HepG2 (cell line): Measurements from ENCODE around the gene CDKL2. TPM values are rescaled to one million over a fixed set of nuclear protein-coding genes. Genes with fewer than 3 reads are reported as not detected.

Experiments used
- AKNA ChIP-seq: sonication (generic); formaldehyde crosslinking; IDR thresholded peaks from 2 replicates; pipeline ENCODE4 v1.4.0; 2020; ENCODE audit warnings: missing genetic modification reagents, borderline replicate concordance
- ATM ChIP-seq: fragments of 450-650 bp; IDR thresholded peaks from 2 replicates; pipeline ENCODE4 v1.7.1; 2017; ENCODE audit warnings: mild to moderate bottlenecking, borderline replicate concordance
- BORCS8-MEF2B ChIP-seq: sonication (generic); formaldehyde crosslinking; IDR thresholded peaks from 2 replicates; pipeline ENCODE4 v1.8.0; 2022; ENCODE audit warnings: mild to moderate bottlenecking, missing genetic modification reagents
- MXD4 ChIP-seq: IDR thresholded peaks from 2 replicates; pipeline ENCODE4 v1.6.1; 2016; ENCODE audit warnings: mild to moderate bottlenecking, missing biosample characterization, missing genetic modification reagents
- NAIF1 ChIP-seq: sonication (generic); formaldehyde crosslinking; IDR thresholded peaks from 2 replicates; pipeline ENCODE4 v1.5.0; 2020; ENCODE audit warnings: mild to moderate bottlenecking, missing genetic modification reagents, borderline replicate concordance
- TAF15 ChIP-seq: fragments of 200-400 bp; formaldehyde crosslinking; IDR thresholded peaks from one replicate; pipeline ENCODE4 v1.6.1; 2018; ENCODE audit warnings: mild to moderate bottlenecking, low read depth, low read length; ENCODE audit not compliant: poor library complexity, severe bottlenecking
- ZFP91 ChIP-seq: sonication (generic); formaldehyde crosslinking; IDR thresholded peaks from 2 replicates; pipeline ENCODE4 v1.9.0; 2022; ENCODE audit warnings: missing genetic modification reagents, mild to moderate bottlenecking, borderline replicate concordance
- ZNF598 ChIP-seq: sonication (generic); formaldehyde crosslinking; IDR thresholded peaks from 2 replicates; pipeline ENCODE4 v1.5.1; 2020; ENCODE audit warnings: mild to moderate bottlenecking, missing genetic modification reagents, borderline replicate concordance
- ZNF879 ChIP-seq: sonication (generic); formaldehyde crosslinking; IDR thresholded peaks from 2 replicates; pipeline ENCODE4 v1.8.1; 2023; ENCODE audit warnings: missing genetic modification reagents
- polyA plus RNA-seq, 8 experiments: library from polyadenylated mRNA; depleted of rRNA in 3 of 8; stranded (reverse) in 7 of 8; unstranded in 1 of 8; fragments of >200 nt; fragmentation: Illumina TruSeq in 4 of 8; extraction: Trizol in 4 of 8; gene quantifications; 2 replicates each; pipeline versions ENCODE4 v1.2.1 to v1.2.3, GENCODE V29; 2011 to 2016; ENCODE audit warnings: low read depth in 4 of 8, missing spikeins in 1 of 8, mixed read lengths in 1 of 8; ENCODE audit not compliant: insufficient read depth in 1 of 8
- total RNA-seq, 5 experiments: library from RNA; depleted of rRNA; stranded (reverse); fragments of >200 nt; fragmentation: Illumina TruSeq; extraction: Trizol; gene quantifications; 2 replicates each; pipeline ENCODE4 v1.2.3, GENCODE V29; 2016; ENCODE audit warnings: low read depth in 1 of 5
- TF ChIP-seq, protein P1 (sequence below): sonication (generic); formaldehyde crosslinking; IDR thresholded peaks from 2 replicates; pipeline ENCODE4 v1.4.0; 2020; ENCODE audit warnings: mild to moderate bottlenecking, missing genetic modification reagents, borderline replicate concordance
- TF ChIP-seq, protein P2 (sequence below): sonication (generic); formaldehyde crosslinking; IDR thresholded peaks from 2 replicates; pipeline ENCODE4 v1.4.0; 2020; ENCODE audit warnings: missing genetic modification reagents, mild to moderate bottlenecking, borderline replicate concordance

Gene CDKL2
- total and polyA plus RNA-seq, 2 of the 13 experiments (the other 11 are each of a cell fraction or from before 2014, with no cell fraction given): not detected

GRCh38 chr4:75673027-75673958 is 43.0 kb upstream of the CDKL2 start, which contains the start of gene G3BP2 (continued):
- TF ChIP-seq, protein P1, sequence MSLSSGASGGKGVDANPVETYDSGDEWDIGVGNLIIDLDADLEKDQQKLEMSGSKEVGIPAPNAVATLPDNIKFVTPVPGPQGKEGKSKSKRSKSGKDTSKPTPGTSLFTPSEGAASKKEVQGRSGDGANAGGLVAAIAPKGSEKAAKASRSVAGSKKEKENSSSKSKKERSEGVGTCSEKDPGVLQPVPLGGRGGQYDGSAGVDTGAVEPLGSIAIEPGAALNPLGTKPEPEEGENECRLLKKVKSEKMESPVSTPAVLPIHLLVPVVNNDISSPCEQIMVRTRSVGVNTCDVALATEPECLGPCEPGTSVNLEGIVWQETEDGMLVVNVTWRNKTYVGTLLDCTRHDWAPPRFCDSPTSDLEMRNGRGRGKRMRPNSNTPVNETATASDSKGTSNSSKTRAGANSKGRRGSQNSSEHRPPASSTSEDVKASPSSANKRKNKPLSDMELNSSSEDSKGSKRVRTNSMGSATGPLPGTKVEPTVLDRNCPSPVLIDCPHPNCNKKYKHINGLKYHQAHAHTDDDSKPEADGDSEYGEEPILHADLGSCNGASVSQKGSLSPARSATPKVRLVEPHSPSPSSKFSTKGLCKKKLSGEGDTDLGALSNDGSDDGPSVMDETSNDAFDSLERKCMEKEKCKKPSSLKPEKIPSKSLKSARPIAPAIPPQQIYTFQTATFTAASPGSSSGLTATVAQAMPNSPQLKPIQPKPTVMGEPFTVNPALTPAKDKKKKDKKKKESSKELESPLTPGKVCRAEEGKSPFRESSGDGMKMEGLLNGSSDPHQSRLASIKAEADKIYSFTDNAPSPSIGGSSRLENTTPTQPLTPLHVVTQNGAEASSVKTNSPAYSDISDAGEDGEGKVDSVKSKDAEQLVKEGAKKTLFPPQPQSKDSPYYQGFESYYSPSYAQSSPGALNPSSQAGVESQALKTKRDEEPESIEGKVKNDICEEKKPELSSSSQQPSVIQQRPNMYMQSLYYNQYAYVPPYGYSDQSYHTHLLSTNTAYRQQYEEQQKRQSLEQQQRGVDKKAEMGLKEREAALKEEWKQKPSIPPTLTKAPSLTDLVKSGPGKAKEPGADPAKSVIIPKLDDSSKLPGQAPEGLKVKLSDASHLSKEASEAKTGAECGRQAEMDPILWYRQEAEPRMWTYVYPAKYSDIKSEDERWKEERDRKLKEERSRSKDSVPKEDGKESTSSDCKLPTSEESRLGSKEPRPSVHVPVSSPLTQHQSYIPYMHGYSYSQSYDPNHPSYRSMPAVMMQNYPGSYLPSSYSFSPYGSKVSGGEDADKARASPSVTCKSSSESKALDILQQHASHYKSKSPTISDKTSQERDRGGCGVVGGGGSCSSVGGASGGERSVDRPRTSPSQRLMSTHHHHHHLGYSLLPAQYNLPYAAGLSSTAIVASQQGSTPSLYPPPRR (CRISPR knock-in tag): 0 out of 2 replicates have a peak, but pooled peaks have one; percentile 13
- TF ChIP-seq ATM (no peak), MXD4 (CRISPR knock-in tag) (peak; percentile 26; the same call in 1 of the 2 replicates), ZNF879 (CRISPR knock-in tag) (peak; percentile 80), TAF15 (no peak), AKNA (CRISPR knock-in tag) (no peak), ZNF598 (CRISPR knock-in tag) (0 out of 2 replicates have a peak, but pooled peaks have one; percentile 6), NAIF1 (CRISPR knock-in tag) (peak; percentile 63; the same call in 1 of the 2 replicates), ZFP91 (CRISPR knock-in tag) (peak; percentile 91; the same call in 1 of the 2 replicates), BORCS8-MEF2B (CRISPR knock-in tag) (peak; percentile 53; the same call in 1 of the 2 replicates)
- TF ChIP-seq, protein P2, sequence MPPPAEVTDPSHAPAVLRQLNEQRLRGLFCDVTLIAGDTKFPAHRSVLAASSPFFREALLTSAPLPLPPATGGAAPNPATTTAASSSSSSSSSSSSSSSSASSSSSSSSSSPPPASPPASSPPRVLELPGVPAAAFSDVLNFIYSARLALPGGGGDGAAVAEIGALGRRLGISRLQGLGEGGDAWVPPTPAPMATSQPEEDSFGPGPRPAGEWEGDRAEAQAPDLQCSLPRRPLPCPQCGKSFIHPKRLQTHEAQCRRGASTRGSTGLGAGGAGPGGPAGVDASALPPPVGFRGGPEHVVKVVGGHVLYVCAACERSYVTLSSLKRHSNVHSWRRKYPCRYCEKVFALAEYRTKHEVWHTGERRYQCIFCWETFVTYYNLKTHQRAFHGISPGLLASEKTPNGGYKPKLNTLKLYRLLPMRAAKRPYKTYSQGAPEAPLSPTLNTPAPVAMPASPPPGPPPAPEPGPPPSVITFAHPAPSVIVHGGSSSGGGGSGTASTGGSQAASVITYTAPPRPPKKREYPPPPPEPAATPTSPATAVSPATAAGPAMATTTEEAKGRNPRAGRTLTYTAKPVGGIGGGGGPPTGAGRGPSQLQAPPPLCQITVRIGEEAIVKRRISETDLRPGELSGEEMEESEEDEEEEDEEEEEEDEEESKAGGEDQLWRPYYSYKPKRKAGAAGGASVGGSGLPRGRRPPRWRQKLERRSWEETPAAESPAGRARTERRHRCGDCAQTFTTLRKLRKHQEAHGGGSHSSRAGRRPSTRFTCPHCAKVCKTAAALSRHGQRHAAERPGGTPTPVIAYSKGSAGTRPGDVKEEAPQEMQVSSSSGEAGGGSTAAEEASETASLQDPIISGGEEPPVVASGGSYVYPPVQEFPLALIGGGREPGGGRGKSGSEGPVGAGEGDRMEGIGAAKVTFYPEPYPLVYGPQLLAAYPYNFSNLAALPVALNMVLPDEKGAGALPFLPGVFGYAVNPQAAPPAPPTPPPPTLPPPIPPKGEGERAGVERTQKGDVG: no peak; the same call in 1 of the 2 replicates
